Activated CD4-positive, alpha-beta T cell treated with anti-CD3 and anti-CD28 coated beads for 36 hours (primary cell): ENCODE data around the gene MRPL14. TPM values are rescaled to one million over a fixed set of nuclear protein-coding genes. Genes with fewer than 3 reads are reported as not detected.

Source experiments
- ATAC-seq: fragments of 200-7000 bp; cut with Tn5 transposase; one replicate; pipeline ENCODE4 v1.10.0; 2021; ENCODE audit warnings: mild to moderate bottlenecking, moderate library complexity
- CTCF ChIA-PET: fragments of 350-600 bp; sonication (Branson Sonifier 250); formaldehyde crosslinking; loops from one replicate; lab custom pipeline; 2021; ENCODE audit warnings: antibody characterized with exemption; lab: Charles Lee
- POLR2A ChIA-PET: fragments of 350-600 bp; sonication (Branson Sonifier 250); formaldehyde crosslinking; loops from one replicate; lab custom pipeline; 2021; ENCODE audit warnings: antibody characterized with exemption, inconsistent platforms; lab: Charles Lee
- DNase-seq: peaks from one replicate; pipeline ENCODE4 v3.0.0-alpha.2; 2020
- H3K27ac Mint-ChIP-seq: one replicate; pipeline ENCODE4 v1.8.0; 2021; ENCODE audit warnings: mixed read lengths
- H3K27me3 Mint-ChIP-seq: one replicate; pipeline ENCODE4 v1.8.0; 2021; ENCODE audit warnings: mixed read lengths
- H3K36me3 Mint-ChIP-seq: one replicate; pipeline ENCODE4 v1.8.0; 2021; ENCODE audit warnings: low read depth, mixed read lengths
- H3K4me1 Mint-ChIP-seq: one replicate; pipeline ENCODE4 v1.8.0; 2021; ENCODE audit warnings: mixed read lengths
- H3K4me3 Mint-ChIP-seq: one replicate; pipeline ENCODE4 v1.8.0; 2021; ENCODE audit warnings: mild to moderate bottlenecking, moderate library complexity, mixed read lengths
- H3K9me3 Mint-ChIP-seq: one replicate; pipeline ENCODE4 v1.8.0; 2021; ENCODE audit warnings: low read depth, mixed read lengths
- intact Hi-C, 2 experiments: fragments of 100-400 bp; cut with DNase I in 1 of 2; cut with micrococcal nuclease in 1 of 2; formaldehyde crosslinking; loops; one replicate each; pipeline versions ENCODE4 v1.14.2 to v1.15.1; 2022 to 2024; cut with DNase I, micrococcal nuclease
- total RNA-seq, 2 experiments: library from RNA; stranded (reverse); gene quantifications; one replicate each; pipeline ENCODE4 v1.2.3, GENCODE V29; 2021

MRPL14 gene
- total RNA-seq, 2 experiments from 2014 or later: 29.5 to 43.3 TPM

DNA sequence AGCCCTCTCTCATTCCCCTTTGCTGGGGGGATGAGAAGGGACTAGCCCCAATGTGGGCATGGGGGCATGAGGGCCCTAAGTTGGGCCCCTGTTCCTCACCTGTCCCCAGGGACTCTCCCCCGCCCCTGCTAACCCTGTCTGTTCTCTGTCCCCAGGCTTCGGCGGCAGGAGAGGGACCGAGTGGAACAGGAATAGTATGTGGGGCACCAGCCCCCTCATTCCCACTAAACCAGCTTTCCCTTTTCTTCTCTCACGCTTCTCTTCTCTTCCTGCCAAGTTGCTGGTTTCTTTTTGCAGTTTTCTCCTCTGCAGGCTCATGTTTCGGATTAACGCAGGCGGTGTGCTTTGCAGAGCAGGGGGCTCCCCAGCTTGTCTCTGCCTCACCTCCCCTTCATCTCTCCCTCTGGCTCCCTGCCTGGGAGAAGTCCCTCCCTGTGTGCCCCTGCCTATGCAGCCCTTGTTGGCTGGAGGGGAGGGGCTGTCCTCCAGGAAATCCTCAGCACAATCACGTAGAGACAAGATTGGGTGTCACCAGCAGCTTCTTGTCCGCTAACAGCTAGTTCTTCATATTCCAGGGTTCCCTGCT lies 8.0 kb upstream of the MRPL14 start:
- DNase-seq (no peak), ATAC-seq (no peak)
- H3K36me3 Mint-ChIP-seq: peaks cover 13% of the 10 kb centered on the region
- H3K27ac Mint-ChIP-seq: no peak overlapping the region
- H3K4me3 Mint-ChIP-seq: no peak overlapping the region
- ChIA-PET CTCF (interaction anchor here (0.7 kb wide), 1 partner anchor 122 kb away, joined by 3 read pairs; the partner anchor contains the start of gene SLC35B2), POLR2A (no interaction called here)
- intact Hi-C loops: no loop called here
- H3K4me1 Mint-ChIP-seq: peaks cover 5% of the 10 kb centered on the region
- H3K27me3 Mint-ChIP-seq: no peaks in the 10 kb centered on the region
- no peaks in the 10 kb centered on the region for H3K9me3 Mint-ChIP-seq

- Mint-ChIP-seq H3K4me3 (no peak overlapping the region), H3K9me3 (no peaks in the 10 kb centered on the region), H3K4me1 (peaks cover 8% of the 10 kb centered on the region), H3K27ac (no peak overlapping the region), H3K27me3 (no peaks in the 10 kb centered on the region), H3K36me3 (peaks cover 7% of the 10 kb centered on the region)
- DNase-seq (no peak), ATAC-seq (no peak)
- POLR2A ChIA-PET: no interaction called here
- CTCF ChIA-PET: interaction anchor here (1.0 to 1.3 kb wide), 2 partner anchors 36 to 38 kb away, joined by 3 to 4 read pairs; no protein-coding TSS in a partner anchor
- intact Hi-C loops: no loop called here
Observed at GRCh38 chr6:44133981-44134711, 6.9 kb upstream of the MRPL14 start.

- ChIA-PET POLR2A (no interaction called here), CTCF (interaction anchor here (1.0 to 1.5 kb wide), 3 partner anchors 17 to 38 kb away, joined by 3 to 5 read pairs (median 3); no protein-coding TSS in a partner anchor)
- Mint-ChIP-seq H3K27ac (no peak overlapping the region), H3K27me3 (no peaks in the 10 kb centered on the region), H3K4me1 (peaks cover 8% of the 10 kb centered on the region), H3K36me3 (peaks cover 5% of the 10 kb centered on the region), H3K9me3 (no peaks in the 10 kb centered on the region), H3K4me3 (no peak overlapping the region)
- peak; percentile 57 for ATAC-seq
- peak; percentile 18 for DNase-seq
- intact Hi-C loops: no loop called here
Observed at GRCh38 chr6:44133003-44133931, 6.0 kb upstream of the MRPL14 start.

- DNase-seq (no peak), ATAC-seq (no peak)
- intact Hi-C loops: no loop called here
- H3K27me3 Mint-ChIP-seq: no peaks in the 10 kb centered on the region
- no peaks in the 10 kb centered on the region for H3K9me3 Mint-ChIP-seq
- H3K4me1 Mint-ChIP-seq: peaks cover 8% of the 10 kb centered on the region
- ChIA-PET POLR2A (no interaction called here), CTCF (interaction anchor here (0.8 to 1.5 kb wide), 4 partner anchors 18 to 40 kb away, joined by 3 to 5 read pairs (median 4); no protein-coding TSS in a partner anchor)
- no peak overlapping the region for H3K27ac Mint-ChIP-seq
- peaks cover 5% of the 10 kb centered on the region for H3K36me3 Mint-ChIP-seq
- no peak overlapping the region for H3K4me3 Mint-ChIP-seq
Observed at GRCh38 chr6:44132476-44132875, 5.2 kb upstream of the MRPL14 start.

DNA sequence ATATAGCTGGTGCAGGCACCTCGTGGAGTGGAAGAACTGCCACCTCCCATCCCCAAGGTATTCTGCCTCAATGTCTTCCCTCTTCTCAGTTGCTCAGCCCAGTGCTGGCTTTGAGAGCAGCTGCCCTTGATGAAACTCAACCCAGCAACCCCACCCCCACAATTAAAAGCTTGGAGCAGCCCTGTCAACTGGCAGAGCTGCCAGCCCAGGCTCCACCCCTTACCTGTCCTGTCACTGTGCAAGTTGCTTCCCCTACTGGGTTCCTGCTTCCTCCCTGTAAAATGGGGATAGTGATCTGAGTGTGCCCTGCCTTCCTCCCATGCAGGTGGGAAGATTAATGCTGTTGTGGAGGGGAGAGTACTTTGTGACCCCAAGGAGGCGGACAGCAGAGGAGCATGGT lies 4.6 kb upstream of the MRPL14 start:
- peaks cover 2% of the 10 kb centered on the region for H3K36me3 Mint-ChIP-seq
- H3K4me1 Mint-ChIP-seq: peaks cover 8% of the 10 kb centered on the region
- ATAC-seq (no peak), DNase-seq (no peak)
- H3K9me3 Mint-ChIP-seq: no peaks in the 10 kb centered on the region
- no peak overlapping the region for H3K27ac Mint-ChIP-seq
- ChIA-PET CTCF (interaction anchor here (0.6 to 1.5 kb wide), 6 partner anchors 19 to 93 kb away, joined by 3 to 5 read pairs (median 4); no protein-coding TSS in a partner anchor), POLR2A (interaction anchor here (0.6 to 1.5 kb wide), 3 partner anchors 40 to 849 kb away, joined by 4 to 11 read pairs (median 5); no protein-coding TSS in a partner anchor)
- H3K27me3 Mint-ChIP-seq: no peaks in the 10 kb centered on the region
- intact Hi-C loops: no loop called here
- no peak overlapping the region for H3K4me3 Mint-ChIP-seq

DNA sequence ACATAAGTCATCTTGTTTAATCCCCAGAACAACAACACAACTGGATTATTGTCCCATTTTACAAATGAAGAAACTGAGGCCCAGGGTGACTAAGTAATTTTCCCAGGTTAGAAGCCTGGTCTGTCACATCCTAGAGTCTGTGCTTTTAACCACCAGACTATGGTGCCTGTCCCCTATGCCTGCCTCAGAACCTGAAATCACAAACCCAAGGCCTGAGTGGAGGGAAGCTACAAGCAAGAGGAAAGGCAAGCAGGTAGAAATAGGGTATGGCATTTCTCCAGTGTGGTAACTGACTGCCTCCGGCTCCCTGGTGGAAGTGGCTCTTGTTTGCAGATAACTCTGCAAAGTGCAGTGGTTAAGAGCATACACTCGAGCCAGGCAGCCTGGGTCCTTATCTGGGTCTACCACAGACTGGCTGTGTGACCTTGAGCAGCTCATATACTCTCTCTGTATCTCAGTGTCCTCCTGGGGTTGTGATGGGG lies 2.6 kb upstream of the MRPL14 start:
- Mint-ChIP-seq H3K4me3 (no peak overlapping the region), H3K27ac (no peak overlapping the region), H3K9me3 (no peaks in the 10 kb centered on the region), H3K4me1 (peaks cover 24% of the 10 kb centered on the region), H3K27me3 (no peaks in the 10 kb centered on the region), H3K36me3 (peaks cover 10% of the 10 kb centered on the region)
- ChIA-PET CTCF (interaction anchor here (0.5 to 1.5 kb wide), 5 partner anchors 9 to 361 kb away, joined by 3 to 5 read pairs (median 3); no protein-coding TSS in a partner anchor), POLR2A (interaction anchor here (0.6 to 1.0 kb wide), 4 partner anchors 11 to 746 kb away, joined by 3 to 8 read pairs (median 3); no protein-coding TSS in a partner anchor)
- intact Hi-C loops: loop anchor here (5.0 kb wide), 2 partner anchors 42 to 958 kb away; partner anchors contain the start of gene SRF (in 1 of the 2)
- no peak for DNase-seq
- ATAC-seq: no peak

DNA sequence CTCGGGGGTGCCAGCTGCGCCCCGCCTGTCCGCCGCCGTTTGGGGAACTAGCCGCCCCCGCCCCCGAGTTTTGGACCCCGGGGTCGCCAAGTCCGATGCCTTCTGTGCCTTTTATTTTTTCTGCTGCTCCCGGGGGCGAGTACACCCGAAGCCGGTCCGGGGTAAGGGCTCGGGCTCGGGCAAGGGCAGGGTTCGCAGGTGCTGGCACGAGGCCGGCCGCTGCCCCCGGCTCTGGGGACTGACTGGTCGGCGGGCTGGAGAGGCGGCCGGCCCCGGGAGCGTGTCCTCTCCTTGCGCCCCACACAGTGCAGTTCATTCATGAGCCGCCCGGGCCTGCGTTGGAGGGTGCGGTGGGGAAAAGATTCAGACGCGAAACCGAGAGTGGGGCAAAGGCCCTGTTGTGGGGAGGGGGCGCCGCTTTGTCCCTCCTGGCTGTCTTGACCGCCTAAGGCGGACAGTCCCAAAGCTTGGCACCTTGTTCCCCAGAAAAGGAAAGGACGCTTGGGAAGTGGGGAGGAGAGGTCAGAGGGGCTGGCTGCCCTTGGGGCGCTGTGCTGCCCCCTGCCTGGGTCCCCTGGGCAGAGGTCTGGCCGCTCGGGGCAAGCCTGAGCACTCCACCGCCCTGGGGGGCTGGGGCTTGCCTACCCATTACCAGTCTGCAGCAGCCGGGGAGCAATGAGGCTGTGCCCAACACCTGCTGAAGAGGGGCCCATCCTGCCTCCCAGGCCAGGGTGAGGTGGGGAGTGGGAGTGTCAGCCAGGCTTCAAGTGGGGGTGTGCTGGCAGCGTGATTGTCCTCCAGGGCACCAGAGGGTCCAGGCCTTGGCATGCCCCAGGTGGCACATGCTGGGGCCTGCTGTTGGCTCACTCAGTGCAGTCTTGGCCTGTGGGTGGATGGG lies 1.0 kb upstream of the MRPL14 start:
- ChIA-PET CTCF (no interaction called here), POLR2A (no interaction called here)
- Mint-ChIP-seq H3K4me1 (peaks cover 38% of the 10 kb centered on the region), H3K27me3 (no peaks in the 10 kb centered on the region), H3K27ac (no peak overlapping the region), H3K4me3 (peak overlapping the region; percentile 82), H3K9me3 (no peaks in the 10 kb centered on the region), H3K36me3 (peaks cover 13% of the 10 kb centered on the region)
- intact Hi-C loops: loop anchor here (5.0 kb wide), 2 partner anchors 44 to 956 kb away; partner anchors contain the start of gene SRF (in 1 of the 2)
- DNase-seq: peak; percentile 41
- ATAC-seq: no peak

- DNase-seq (peak; percentile 93), ATAC-seq (peak; percentile 87)
- ChIA-PET CTCF (no interaction called here), POLR2A (no interaction called here)
- peak overlapping the region; percentile 82 for H3K4me3 Mint-ChIP-seq
- intact Hi-C loops: loop anchor here (1.0 to 5.0 kb wide), 15 partner anchors 46 to 954 kb away; partner anchors contain the start of genes NFKBIE (in 2 of the 2), AARS2 (in 1 of the 2), CDC5L (in 1 of the 2) and GTPBP2 (in 1 of the 2)
- H3K4me1 Mint-ChIP-seq: peaks cover 46% of the 10 kb centered on the region
- H3K27ac Mint-ChIP-seq: peak overlapping the region; percentile 96
- peaks cover 13% of the 10 kb centered on the region for H3K36me3 Mint-ChIP-seq
- H3K27me3 Mint-ChIP-seq: no peaks in the 10 kb centered on the region
- H3K9me3 Mint-ChIP-seq: no peaks in the 10 kb centered on the region
Observed at GRCh38 chr6:44126320-44127149, 717 bp downstream of the MRPL14 start.

GRCh38 chr6:44123544-44123943 lies 3.7 kb downstream of the MRPL14 start:
- POLR2A ChIA-PET: interaction anchor here (1.2 kb wide), 1 partner anchor 123 kb away, joined by 3 read pairs; the partner anchor contains the start of gene HSP90AB1
- H3K27me3 Mint-ChIP-seq: no peaks in the 10 kb centered on the region
- peak overlapping the region; percentile 21 for H3K27ac Mint-ChIP-seq
- DNase-seq (no peak), ATAC-seq (no peak)
- CTCF ChIA-PET: interaction anchor here (0.5 to 1.4 kb wide), 5 partner anchors 30 to 475 kb away, joined by 3 read pairs; no protein-coding TSS in a partner anchor
- peaks cover 65% of the 10 kb centered on the region for H3K4me1 Mint-ChIP-seq
- H3K9me3 Mint-ChIP-seq: no peaks in the 10 kb centered on the region
- intact Hi-C loops: no loop called here
- H3K4me3 Mint-ChIP-seq: no peak overlapping the region
- peaks cover 13% of the 10 kb centered on the region for H3K36me3 Mint-ChIP-seq
